Measurements from ENCODE around the gene MTREX. TPM values are rescaled to one million over a fixed set of nuclear protein-coding genes. Genes with fewer than 3 reads are reported as not detected.
A peak's percentile ranks its signal among the peaks of the same experiment; 100 is the strongest.

MTREX gene
- polyA plus RNA-seq, 2 of the 4 experiments (the other 2 are of a cell fraction), result 74.8 to 99.8 TPM

- Histone ChIP-seq H3K4me1 (peaks cover 37% of the 10 kb centered on the region), H3K4me3 (no peak overlapping the region), H3K27ac (peak overlapping the region; percentile 69 to 83), H3K4me2 (peak overlapping the region; percentile 72), H3K9me3 (peaks cover 10% of the 10 kb centered on the region; the same call in 2 of the 3 replicates)
- FAIRE-seq (no peak), DNase-seq (ENCODE audit: low read depth in 1 of 2, low spot score in 1 of 2) (peak in 1 of 2 experiments; percentile 29), ATAC-seq (peak; percentile 18 to 48; a peak in 3 of 6 replicates)
- TF ChIP-seq, protein P1, sequence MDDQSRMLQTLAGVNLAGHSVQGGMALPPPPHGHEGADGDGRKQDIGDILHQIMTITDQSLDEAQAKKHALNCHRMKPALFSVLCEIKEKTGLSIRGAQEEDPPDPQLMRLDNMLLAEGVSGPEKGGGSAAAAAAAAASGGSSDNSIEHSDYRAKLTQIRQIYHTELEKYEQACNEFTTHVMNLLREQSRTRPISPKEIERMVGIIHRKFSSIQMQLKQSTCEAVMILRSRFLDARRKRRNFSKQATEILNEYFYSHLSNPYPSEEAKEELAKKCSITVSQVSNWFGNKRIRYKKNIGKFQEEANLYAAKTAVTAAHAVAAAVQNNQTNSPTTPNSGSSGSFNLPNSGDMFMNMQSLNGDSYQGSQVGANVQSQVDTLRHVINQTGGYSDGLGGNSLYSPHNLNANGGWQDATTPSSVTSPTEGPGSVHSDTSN (IDR thresholded peaks at IDR 0.05), result no peak
- TF ChIP-seq JUN (IDR thresholded peaks at IDR 0.05), result no peak
- no peak for TF ChIP-seq ATOH8 (CRISPR knock-in tag; IDR thresholded peaks at IDR 0.05; ENCODE audit: low read depth)
- TF ChIP-seq KDM5A (IDR thresholded peaks at IDR 0.05), result no peak
- no peak for TF ChIP-seq CBX8 (IDR thresholded peaks at IDR 0.05)
- TF ChIP-seq, protein P2, sequence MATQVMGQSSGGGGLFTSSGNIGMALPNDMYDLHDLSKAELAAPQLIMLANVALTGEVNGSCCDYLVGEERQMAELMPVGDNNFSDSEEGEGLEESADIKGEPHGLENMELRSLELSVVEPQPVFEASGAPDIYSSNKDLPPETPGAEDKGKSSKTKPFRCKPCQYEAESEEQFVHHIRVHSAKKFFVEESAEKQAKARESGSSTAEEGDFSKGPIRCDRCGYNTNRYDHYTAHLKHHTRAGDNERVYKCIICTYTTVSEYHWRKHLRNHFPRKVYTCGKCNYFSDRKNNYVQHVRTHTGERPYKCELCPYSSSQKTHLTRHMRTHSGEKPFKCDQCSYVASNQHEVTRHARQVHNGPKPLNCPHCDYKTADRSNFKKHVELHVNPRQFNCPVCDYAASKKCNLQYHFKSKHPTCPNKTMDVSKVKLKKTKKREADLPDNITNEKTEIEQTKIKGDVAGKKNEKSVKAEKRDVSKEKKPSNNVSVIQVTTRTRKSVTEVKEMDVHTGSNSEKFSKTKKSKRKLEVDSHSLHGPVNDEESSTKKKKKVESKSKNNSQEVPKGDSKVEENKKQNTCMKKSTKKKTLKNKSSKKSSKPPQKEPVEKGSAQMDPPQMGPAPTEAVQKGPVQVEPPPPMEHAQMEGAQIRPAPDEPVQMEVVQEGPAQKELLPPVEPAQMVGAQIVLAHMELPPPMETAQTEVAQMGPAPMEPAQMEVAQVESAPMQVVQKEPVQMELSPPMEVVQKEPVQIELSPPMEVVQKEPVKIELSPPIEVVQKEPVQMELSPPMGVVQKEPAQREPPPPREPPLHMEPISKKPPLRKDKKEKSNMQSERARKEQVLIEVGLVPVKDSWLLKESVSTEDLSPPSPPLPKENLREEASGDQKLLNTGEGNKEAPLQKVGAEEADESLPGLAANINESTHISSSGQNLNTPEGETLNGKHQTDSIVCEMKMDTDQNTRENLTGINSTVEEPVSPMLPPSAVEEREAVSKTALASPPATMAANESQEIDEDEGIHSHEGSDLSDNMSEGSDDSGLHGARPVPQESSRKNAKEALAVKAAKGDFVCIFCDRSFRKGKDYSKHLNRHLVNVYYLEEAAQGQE (IDR thresholded peaks at IDR 0.05), result no peak
- TF ChIP-seq, protein P3, sequence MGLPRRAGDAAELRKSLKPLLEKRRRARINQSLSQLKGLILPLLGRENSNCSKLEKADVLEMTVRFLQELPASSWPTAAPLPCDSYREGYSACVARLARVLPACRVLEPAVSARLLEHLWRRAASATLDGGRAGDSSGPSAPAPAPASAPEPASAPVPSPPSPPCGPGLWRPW (IDR thresholded peaks at IDR 0.05), result no peak
- TF ChIP-seq CEBPB (IDR thresholded peaks at IDR 0.05), result no peak
- no peak for TF ChIP-seq ESRRA (IDR thresholded peaks at IDR 0.05; ENCODE audit: borderline replicate concordance, low read length)
- TF ChIP-seq FOSL2 (IDR thresholded peaks at IDR 0.05), result no peak
- no peak for TF ChIP-seq FOSL2 (CRISPR knock-in tag; IDR thresholded peaks at IDR 0.05)
- no peak for TF ChIP-seq GATA3 (IDR thresholded peaks at IDR 0.05; ENCODE audit: borderline replicate concordance)
- no peak for TF ChIP-seq MAFK (IDR thresholded peaks at IDR 0.05; ENCODE audit: partially characterized antibody)
- no peak for TF ChIP-seq MYC (IDR thresholded peaks at IDR 0.05; ENCODE audit: borderline replicate concordance, low read length)
- no peak for TF ChIP-seq USF2 (IDR thresholded peaks at IDR 0.05)
- no peak for TF ChIP-seq HOXB5 (CRISPR knock-in tag; IDR thresholded peaks at IDR 0.05)
- TF ChIP-seq CHD4 (IDR thresholded peaks at IDR 0.05; ENCODE audit: borderline replicate concordance), result no peak
- no peak for TF ChIP-seq KDM1A (IDR thresholded peaks at IDR 0.05; ENCODE audit: low read depth)
- TF ChIP-seq HOXB13 (CRISPR knock-in tag; IDR thresholded peaks at IDR 0.05; ENCODE audit: low read depth), result no peak
- TF ChIP-seq PHF8 (IDR thresholded peaks at IDR 0.05; ENCODE audit: borderline replicate concordance, low read depth), result no peak
- TF ChIP-seq, protein P4, sequence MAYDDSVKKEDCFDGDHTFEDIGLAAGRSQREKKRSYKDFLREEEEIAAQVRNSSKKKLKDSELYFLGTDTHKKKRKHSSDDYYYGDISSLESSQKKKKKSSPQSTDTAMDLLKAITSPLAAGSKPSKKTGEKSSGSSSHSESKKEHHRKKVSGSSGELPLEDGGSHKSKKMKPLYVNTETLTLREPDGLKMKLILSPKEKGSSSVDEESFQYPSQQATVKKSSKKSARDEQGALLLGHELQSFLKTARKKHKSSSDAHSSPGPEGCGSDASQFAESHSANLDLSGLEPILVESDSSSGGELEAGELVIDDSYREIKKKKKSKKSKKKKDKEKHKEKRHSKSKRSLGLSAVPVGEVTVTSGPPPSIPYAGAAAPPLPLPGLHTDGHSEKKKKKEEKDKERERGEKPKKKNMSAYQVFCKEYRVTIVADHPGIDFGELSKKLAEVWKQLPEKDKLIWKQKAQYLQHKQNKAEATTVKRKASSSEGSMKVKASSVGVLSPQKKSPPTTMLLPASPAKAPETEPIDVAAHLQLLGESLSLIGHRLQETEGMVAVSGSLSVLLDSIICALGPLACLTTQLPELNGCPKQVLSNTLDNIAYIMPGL (CRISPR knock-in tag; IDR thresholded peaks at IDR 0.05; ENCODE audit: borderline replicate concordance), result no peak
- WGBS (ENCODE audit: missing lambda C conversion rate), result 88% methylated on average over 4 of the region's 4 CpGs
- POLR2A ChIA-PET, result no interaction called here
- CTCF ChIA-PET, result interaction anchor here (0.6 to 0.8 kb wide), 3 partner anchors 9 to 71 kb away, joined by 3 to 4 read pairs (median 3); no protein-coding TSS in a partner anchor
Observed at GRCh38 chr5:55438998-55439397, 131.2 kb downstream of the MTREX start.
